SK-N-DZ (cell line): ENCODE data around the gene KCNE2. TPM values are rescaled to one million over a fixed set of nuclear protein-coding genes. Genes with fewer than 3 reads are reported as not detected.
A peak's percentile ranks its signal among the peaks of the same experiment; 100 is the strongest.

Experiments
- DNase-seq: peaks from one replicate; pipeline ENCODE4 v3.0.0-alpha.2; 2015; ENCODE audit warnings: low spot score
- polyA plus RNA-seq, 2 experiments: library from polyadenylated mRNA; depleted of rRNA; stranded (reverse); fragments of >200 nt; gene quantifications; 2 replicates each; pipeline ENCODE4 v1.2.3, GENCODE V29; 2014

The KCNE2 gene, protein sequence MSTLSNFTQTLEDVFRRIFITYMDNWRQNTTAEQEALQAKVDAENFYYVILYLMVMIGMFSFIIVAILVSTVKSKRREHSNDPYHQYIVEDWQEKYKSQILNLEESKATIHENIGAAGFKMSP
- not detected in 2 replicates for polyA plus RNA-seq (2014; cell fraction: cytosol; rRNA removed)
- 0.30 TPM in 1 of 2 replicates, not detected in the other for polyA plus RNA-seq (2014; cell fraction: nucleus; rRNA removed)

DNA sequence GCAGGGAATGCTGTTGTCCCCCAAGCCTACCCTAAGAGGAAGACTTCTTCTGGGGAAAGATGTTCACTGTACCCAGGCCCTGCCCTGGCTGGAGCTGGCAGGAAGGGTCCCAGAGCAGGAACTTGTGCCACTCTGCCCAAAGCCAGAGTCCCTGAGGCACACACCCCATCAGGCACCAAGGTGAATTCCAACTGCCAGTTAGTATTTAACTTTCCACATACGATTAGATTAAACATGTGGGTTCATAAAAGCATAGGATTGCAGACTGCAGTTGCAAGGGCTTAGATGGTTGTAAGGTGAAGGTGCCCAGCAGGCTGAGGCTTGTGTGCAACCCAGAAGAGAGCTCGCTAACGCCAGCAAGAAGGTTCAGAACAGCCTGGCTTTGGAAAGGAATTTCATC lies at the start of gene KCNE2:
KCNE2 (plus strand) TSS at position 274 of the 400 bp plus-strand sequence. CDS start 6,473 bp downstream, outside the sequence.
- no peak for DNase-seq

DNA sequence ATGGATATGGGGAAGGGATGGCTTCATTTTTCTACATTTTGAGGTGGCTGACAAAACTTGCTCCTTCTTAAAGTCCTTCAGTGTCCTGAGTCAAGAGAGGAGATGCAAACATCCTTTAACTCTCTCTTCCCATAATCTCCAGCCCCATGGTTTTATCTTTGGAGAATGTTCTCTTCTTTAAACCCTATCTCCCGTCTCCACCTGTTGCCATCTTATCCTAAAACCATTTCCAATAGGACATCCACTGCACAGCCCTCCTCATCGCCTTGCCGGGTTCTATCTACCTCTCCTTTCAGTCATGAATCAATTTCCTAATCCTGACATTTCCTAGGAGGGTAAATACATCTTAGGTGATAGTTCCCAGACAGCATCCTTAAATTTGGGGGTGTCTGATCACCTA lies 44.2 kb upstream of the KCNE2 start:
- no peak for DNase-seq

- no peak for DNase-seq
Observed at GRCh38 chr21:34320011-34320410, 43.8 kb upstream of the KCNE2 start.

GRCh38 chr21:34330055-34330454 lies 33.8 kb upstream of the KCNE2 start:
- DNase-seq = no peak

GRCh38 chr21:34331726-34332125 lies 32.1 kb upstream of the KCNE2 start:
- no peak for DNase-seq

- DNase-seq = no peak
Observed at GRCh38 chr21:34332347-34332746, 31.5 kb upstream of the KCNE2 start.

DNA sequence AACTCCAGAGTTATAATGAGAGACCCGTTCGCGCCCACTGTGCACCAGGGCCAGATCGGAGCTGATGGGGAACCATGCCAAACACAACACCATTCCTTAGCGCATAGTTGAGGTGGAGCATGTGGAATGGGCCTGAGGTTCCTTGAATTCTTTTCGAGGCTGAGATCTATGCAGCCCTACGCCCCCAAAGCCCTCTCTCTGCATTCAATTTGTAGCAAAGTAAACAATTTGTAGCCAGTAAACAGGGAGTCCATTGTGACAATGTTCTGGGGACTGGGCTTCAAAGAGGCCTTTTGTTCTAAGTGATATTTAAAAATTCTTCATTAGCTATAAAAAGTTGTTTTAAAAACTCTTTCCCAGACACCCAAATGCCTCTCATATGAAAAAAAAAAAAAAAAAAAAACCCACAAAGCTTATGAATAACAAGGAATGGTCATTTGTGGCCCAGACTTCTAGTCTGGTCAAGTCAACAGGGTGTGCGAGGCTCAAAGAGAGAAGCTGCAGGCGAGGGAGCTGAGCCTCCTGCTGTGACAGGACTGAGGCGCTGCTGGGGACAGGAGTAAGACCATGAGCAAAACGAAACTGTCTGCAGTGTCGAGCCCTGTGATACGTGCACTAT lies 30.6 kb upstream of the KCNE2 start:
- no peak for DNase-seq

DNA sequence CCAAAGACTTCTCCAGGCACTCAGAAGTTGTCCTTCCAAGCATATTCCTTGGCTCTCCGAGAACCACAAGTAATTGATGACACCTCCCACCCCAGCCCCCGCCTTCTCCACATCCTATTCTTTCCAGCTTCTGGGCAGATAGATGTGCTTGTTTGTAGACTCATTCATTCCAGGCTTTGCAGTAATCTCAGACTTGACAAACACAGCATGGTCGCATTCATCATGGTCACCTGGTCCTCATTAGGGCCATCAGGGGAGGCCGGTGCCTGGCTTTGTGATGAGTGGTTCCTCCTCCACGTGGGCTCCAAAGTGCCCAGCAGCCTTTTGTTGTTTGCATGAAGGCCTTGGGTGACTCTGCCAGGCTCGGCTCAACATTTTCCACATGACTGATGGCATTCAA lies 28.5 kb upstream of the KCNE2 start:
- no peak for DNase-seq

DNA sequence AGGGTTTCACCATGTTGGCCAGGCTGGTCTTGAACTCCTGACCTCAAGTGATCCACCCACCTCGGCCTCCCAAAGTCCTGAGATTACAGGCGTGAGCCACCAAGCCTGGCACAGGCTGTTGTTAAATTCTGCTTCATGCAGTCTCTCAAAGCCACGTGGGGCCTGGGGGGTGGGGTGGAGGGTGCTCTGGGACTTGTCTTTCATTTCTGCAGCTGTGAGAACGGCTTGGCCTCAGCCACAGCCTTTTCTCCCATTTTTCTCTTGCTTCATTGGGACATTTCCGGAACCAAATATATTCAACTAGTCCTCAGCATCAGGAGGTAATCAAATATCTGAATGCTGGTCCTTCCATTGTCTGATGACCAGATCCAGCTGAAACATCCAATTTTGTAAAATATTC lies 27.6 kb upstream of the KCNE2 start:
- no peak for DNase-seq

DNA sequence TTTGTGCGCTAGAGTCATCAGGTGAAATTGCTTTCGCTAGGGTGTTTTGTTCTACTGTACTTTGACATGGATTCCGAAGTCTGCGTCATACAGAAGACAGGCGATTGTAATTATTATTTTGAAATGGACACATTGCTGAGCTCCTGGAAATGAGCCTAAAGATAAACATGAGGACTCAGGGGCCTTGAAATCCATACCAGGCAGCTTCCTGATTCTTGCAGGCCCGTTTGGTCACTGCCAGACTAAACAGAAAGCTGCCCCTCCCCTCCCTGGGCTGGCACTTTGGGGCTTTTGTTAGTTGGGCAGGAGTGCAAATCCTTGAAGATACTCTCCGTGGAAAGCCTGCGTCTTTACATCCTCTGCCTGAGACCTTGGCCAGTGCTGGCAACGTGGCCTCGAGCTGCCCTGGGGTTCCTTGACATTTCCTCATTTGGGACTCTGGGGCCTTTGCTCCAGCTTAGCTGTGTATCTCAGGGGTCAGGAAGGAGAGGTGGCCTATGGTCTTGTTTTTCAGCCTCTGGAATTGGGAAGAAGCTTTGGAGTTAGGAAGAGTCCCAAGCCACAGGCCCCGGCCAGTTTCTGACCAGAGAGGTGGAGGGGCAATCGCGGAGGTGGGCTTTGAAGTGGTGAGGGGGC lies 26.9 kb upstream of the KCNE2 start:
- no peak for DNase-seq

GRCh38 chr21:34337741-34338140 lies 26.1 kb upstream of the KCNE2 start:
- no peak for DNase-seq

DNA sequence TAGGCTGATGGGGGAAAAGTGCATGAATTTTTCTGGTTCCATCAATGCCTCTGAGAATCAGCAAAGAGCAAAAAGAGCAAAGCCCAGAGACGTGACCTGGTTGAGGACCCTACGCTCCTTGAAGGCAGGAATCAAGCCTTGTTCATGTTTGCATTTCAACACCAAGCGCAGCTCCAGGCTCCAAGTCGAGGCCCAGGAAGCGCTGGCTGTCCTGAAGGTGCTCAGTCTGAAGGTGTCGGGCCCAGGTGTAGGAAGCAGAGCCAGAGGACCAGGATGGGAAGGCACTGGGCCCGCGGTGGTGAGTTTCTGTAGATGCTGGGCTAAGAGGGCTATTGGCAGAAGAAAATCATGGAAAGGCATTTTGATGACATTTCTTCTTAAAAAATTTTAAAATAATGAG lies 25.6 kb upstream of the KCNE2 start:
- DNase-seq = no peak

GRCh38 chr21:34340061-34340460 lies 23.7 kb upstream of the KCNE2 start:
- no peak for DNase-seq

DNA sequence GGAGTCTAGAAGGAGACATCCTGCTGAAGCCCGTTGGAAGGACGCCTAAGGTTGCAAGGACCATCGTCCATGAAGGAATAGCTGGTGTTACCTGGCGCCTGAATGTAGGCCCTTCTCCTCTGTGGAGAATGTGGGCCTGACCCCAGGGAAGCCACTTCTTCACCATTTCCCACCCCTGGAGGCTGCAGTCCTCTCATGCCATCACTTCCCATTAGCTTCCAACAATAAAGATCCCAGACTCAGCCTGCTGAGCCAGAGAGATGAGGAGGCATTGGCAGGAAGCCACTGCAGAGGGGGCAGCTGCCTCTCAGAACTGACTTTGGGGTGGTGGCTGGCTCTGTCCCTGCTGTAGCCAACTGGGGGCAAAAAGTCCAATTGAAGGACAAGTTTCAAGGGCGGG lies 21.3 kb upstream of the KCNE2 start:
- no peak for DNase-seq

DNA sequence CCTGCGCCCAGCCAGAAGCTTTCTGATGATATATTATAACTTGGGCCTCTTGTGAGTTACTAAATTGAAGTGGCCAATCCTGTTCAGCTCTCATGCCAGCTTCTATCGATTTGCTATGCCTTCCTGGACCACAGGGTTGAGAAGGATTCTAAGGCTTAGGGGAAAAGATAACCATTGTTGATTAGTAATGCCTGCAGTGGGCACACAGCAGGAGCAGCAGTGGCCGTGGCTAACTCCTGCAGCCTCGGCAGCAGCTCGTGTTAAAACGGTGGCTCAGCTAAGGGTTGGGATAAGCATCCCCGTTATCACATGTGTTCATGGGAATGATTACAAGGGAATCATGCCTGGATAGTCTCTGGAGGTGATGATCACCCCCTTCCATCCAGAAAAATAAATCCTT lies 20.5 kb upstream of the KCNE2 start:
- peak; percentile 5 for DNase-seq

- DNase-seq = no peak
Observed at GRCh38 chr21:34343838-34344381, 19.9 kb upstream of the KCNE2 start.

GRCh38 chr21:34344584-34344983 lies 19.2 kb upstream of the KCNE2 start:
- DNase-seq = no peak

- no peak for DNase-seq
Observed at GRCh38 chr21:34345091-34345871, 18.5 kb upstream of the KCNE2 start.

GRCh38 chr21:34345892-34346291 lies 17.9 kb upstream of the KCNE2 start:
- no peak for DNase-seq

- DNase-seq = no peak
Observed at GRCh38 chr21:34348890-34349519, 14.8 kb upstream of the KCNE2 start.

- peak; percentile 79 for DNase-seq
Observed at GRCh38 chr21:34351786-34352241, 12.0 kb upstream of the KCNE2 start.
